GM23338 (cell line): ENCODE measurements around the gene INPP4B.

Experiments
- POLR2AphosphoS5 ChIP-seq: IDR thresholded peaks from 2 replicates; pipeline ENCODE4 v1.6.1; 2016; ENCODE audit warnings: antibody characterized with exemption, low read depth
- ZNF462 ChIP-seq: fragments of 250-450 bp; sonication (Bioruptor Pico); IDR thresholded peaks from 2 replicates; pipeline ENCODE4 v1.5.0; 2020; ENCODE audit warnings: mild to moderate bottlenecking, moderate library complexity
- TF ChIP-seq, protein P1 (sequence below), 2 experiments: fragments of 200-600 bp in 1 of 2; sonication (generic) in 1 of 2; conservative IDR thresholded peaks; 2 replicates each; pipeline versions ENCODE4 v1.5.1 to v1.6.1; 2016 to 2017; ENCODE audit warnings: antibody characterized with exemption in 2 of 2, low read depth in 2 of 2, mild to moderate bottlenecking in 2 of 2, moderate library complexity in 1 of 2
- TF ChIP-seq, protein P2 (sequence below): IDR thresholded peaks from one replicate; pipeline ENCODE4 v1.6.1; 2018; ENCODE audit warnings: antibody characterized with exemption; ENCODE audit not compliant: unreplicated experiment

- TF ChIP-seq, protein P1, sequence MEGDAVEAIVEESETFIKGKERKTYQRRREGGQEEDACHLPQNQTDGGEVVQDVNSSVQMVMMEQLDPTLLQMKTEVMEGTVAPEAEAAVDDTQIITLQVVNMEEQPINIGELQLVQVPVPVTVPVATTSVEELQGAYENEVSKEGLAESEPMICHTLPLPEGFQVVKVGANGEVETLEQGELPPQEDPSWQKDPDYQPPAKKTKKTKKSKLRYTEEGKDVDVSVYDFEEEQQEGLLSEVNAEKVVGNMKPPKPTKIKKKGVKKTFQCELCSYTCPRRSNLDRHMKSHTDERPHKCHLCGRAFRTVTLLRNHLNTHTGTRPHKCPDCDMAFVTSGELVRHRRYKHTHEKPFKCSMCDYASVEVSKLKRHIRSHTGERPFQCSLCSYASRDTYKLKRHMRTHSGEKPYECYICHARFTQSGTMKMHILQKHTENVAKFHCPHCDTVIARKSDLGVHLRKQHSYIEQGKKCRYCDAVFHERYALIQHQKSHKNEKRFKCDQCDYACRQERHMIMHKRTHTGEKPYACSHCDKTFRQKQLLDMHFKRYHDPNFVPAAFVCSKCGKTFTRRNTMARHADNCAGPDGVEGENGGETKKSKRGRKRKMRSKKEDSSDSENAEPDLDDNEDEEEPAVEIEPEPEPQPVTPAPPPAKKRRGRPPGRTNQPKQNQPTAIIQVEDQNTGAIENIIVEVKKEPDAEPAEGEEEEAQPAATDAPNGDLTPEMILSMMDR (conservative IDR thresholded peaks at IDR 0.05; ENCODE audit: low read depth in 2 of 2): no peak
- TF ChIP-seq POLR2AphosphoS5 (no peak), ZNF462 (CRISPR knock-in tag) (no peak)
- TF ChIP-seq, protein P2, sequence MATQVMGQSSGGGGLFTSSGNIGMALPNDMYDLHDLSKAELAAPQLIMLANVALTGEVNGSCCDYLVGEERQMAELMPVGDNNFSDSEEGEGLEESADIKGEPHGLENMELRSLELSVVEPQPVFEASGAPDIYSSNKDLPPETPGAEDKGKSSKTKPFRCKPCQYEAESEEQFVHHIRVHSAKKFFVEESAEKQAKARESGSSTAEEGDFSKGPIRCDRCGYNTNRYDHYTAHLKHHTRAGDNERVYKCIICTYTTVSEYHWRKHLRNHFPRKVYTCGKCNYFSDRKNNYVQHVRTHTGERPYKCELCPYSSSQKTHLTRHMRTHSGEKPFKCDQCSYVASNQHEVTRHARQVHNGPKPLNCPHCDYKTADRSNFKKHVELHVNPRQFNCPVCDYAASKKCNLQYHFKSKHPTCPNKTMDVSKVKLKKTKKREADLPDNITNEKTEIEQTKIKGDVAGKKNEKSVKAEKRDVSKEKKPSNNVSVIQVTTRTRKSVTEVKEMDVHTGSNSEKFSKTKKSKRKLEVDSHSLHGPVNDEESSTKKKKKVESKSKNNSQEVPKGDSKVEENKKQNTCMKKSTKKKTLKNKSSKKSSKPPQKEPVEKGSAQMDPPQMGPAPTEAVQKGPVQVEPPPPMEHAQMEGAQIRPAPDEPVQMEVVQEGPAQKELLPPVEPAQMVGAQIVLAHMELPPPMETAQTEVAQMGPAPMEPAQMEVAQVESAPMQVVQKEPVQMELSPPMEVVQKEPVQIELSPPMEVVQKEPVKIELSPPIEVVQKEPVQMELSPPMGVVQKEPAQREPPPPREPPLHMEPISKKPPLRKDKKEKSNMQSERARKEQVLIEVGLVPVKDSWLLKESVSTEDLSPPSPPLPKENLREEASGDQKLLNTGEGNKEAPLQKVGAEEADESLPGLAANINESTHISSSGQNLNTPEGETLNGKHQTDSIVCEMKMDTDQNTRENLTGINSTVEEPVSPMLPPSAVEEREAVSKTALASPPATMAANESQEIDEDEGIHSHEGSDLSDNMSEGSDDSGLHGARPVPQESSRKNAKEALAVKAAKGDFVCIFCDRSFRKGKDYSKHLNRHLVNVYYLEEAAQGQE: no peak
These were observed 1.3 kb downstream of the INPP4B start for GRCh38 chr4:142844782-142845181.
